Keratinocyte (primary cell): ENCODE measurements around the gene MYCBP2. TPM values are rescaled to one million over a fixed set of nuclear protein-coding genes. Genes with fewer than 3 reads are reported as not detected.

ENCODE experiments used
- DNase-seq: peaks from one replicate; pipeline ENCODE4 v3.0.0-alpha.2; 2011; ENCODE audit warnings: low read depth, missing footprints, low spot score
- FAIRE-seq: peaks from 2 replicates; lab custom pipeline; 2011; peaks lifted over from hg19 to GRCh38; lab: Jason Lieb, UNC
- H2AFZ ChIP-seq: 2 replicates; pipeline ENCODE4 v1.6.0; 2012; ENCODE audit warnings: low read length, control low read depth, inconsistent platforms; ENCODE audit not compliant: control insufficient read depth
- H3K27ac ChIP-seq: 2 replicates; pipeline ENCODE4 v1.5.1; 2011; ENCODE audit warnings: low read length; ENCODE audit not compliant: control insufficient read depth, insufficient read depth
- H3K27me3 ChIP-seq: 3 replicates; pipeline ENCODE4 v1.6.0; 2011; ENCODE audit warnings: low read length; ENCODE audit not compliant: control insufficient read depth, insufficient read depth; ENCODE audit errors: extremely low read depth
- H3K36me3 ChIP-seq, 2 experiments: 2 replicates in 1 of 2; 3 replicates in 1 of 2; pipeline ENCODE4 v1.5.1; 2011; ENCODE audit warnings: low read length in 2 of 2, mild to moderate bottlenecking in 1 of 2; ENCODE audit not compliant: control insufficient read depth in 2 of 2, insufficient read depth in 2 of 2; ENCODE audit errors: extremely low read depth in 1 of 2
- H3K4me1 ChIP-seq: 3 replicates; pipeline ENCODE4 v1.5.1; 2011; ENCODE audit warnings: low read length; ENCODE audit not compliant: control insufficient read depth, insufficient read depth; ENCODE audit errors: extremely low read depth
- H3K4me2 ChIP-seq: 3 replicates; pipeline ENCODE4 v1.6.0; 2011; ENCODE audit warnings: low read depth, low read length; ENCODE audit not compliant: control insufficient read depth, insufficient read depth; ENCODE audit errors: extremely low read depth
- H3K4me3 ChIP-seq, 3 experiments: fragments of 200-600 bp in 1 of 3; sonication (generic) in 1 of 3; 2 replicates in 2 of 3; 3 replicates in 1 of 3; pipeline ENCODE4 v1.5.1; 2011 to 2016; ENCODE audit warnings: low read length in 3 of 3, mild to moderate bottlenecking in 3 of 3, control low read depth in 2 of 3, inconsistent platforms in 1 of 3, low read depth in 1 of 3, mixed read lengths in 1 of 3, mixed run types in 1 of 3, moderate library complexity in 1 of 3; ENCODE audit not compliant: control insufficient read depth in 2 of 3, insufficient read depth in 2 of 3; ENCODE audit errors: extremely low read depth in 1 of 3
- H3K79me2 ChIP-seq: 2 replicates; pipeline ENCODE4 v1.6.0; 2012; ENCODE audit warnings: low read length; ENCODE audit not compliant: control insufficient read depth, insufficient read depth
- H3K9ac ChIP-seq: 3 replicates; pipeline ENCODE4 v1.6.0; 2011; ENCODE audit warnings: low read length; ENCODE audit not compliant: control insufficient read depth, insufficient read depth; ENCODE audit errors: extremely low read depth
- H3K9me1 ChIP-seq: 3 replicates; pipeline ENCODE4 v1.6.0; 2011; ENCODE audit warnings: low read length; ENCODE audit not compliant: control insufficient read depth, insufficient read depth; ENCODE audit errors: extremely low read depth
- H3K9me3 ChIP-seq: 2 replicates; pipeline ENCODE4 v1.5.1; 2012; ENCODE audit warnings: low read depth, low read length; ENCODE audit not compliant: control insufficient read depth
- H4K20me1 ChIP-seq: 3 replicates; pipeline ENCODE4 v1.6.0; 2011; ENCODE audit warnings: low read length; ENCODE audit not compliant: control insufficient read depth, insufficient read depth; ENCODE audit errors: extremely low read depth
- EZH2 ChIP-seq: IDR thresholded peaks from one replicate; pipeline ENCODE4 v1.6.1; 2012; ENCODE audit warnings: inconsistent platforms, mild to moderate bottlenecking, low read length, moderate library complexity
- dilution Hi-C: fragments of 300-500 bp; cut with MboI; formaldehyde crosslinking; loops from one replicate; pipeline ENCODE4 v1.7.0; 2020; ENCODE audit warnings: low sequenced_read_pairs; ENCODE audit not compliant: extremely low pct_ligation_motif_present
- polyA plus RNA-seq, 5 experiments: library from polyadenylated mRNA; depleted of rRNA in 3 of 5; stranded (reverse) in 3 of 5; stranded (forward) in 1 of 5; unstranded in 1 of 5; fragments of >200 nt; gene quantifications; 1 replicate in 1 of 5; 2 replicates in 3 of 5; 3 replicates in 1 of 5; pipeline versions ENCODE4 v1.2.1 to v1.2.3, GENCODE V29; 2011 to 2012; ENCODE audit warnings: missing spikeins in 2 of 5, low read depth in 1 of 5, low replicate concordance in 1 of 5
- TF ChIP-seq, protein P1 (sequence below), 3 experiments: IDR thresholded peaks in 1 of 3; conservative IDR thresholded peaks in 1 of 3; optimal IDR thresholded peaks in 1 of 3; 2 replicates in 2 of 3; 3 replicates in 1 of 3; pipeline versions ENCODE3 to v1.5.1; 2011; ENCODE audit warnings: low read length in 3 of 3, mild to moderate bottlenecking in 3 of 3, moderate library complexity in 2 of 3, control low read depth in 1 of 3, inconsistent platforms in 1 of 3; ENCODE audit not compliant: insufficient read depth in 2 of 3; ENCODE audit errors: extremely low read depth in 1 of 3

MYCBP2 gene
- polyA plus RNA-seq, 1 donor (not counting 4 experiments of a cell fraction or from before 2014, with no cell fraction given) = 43.8 TPM

DNA sequence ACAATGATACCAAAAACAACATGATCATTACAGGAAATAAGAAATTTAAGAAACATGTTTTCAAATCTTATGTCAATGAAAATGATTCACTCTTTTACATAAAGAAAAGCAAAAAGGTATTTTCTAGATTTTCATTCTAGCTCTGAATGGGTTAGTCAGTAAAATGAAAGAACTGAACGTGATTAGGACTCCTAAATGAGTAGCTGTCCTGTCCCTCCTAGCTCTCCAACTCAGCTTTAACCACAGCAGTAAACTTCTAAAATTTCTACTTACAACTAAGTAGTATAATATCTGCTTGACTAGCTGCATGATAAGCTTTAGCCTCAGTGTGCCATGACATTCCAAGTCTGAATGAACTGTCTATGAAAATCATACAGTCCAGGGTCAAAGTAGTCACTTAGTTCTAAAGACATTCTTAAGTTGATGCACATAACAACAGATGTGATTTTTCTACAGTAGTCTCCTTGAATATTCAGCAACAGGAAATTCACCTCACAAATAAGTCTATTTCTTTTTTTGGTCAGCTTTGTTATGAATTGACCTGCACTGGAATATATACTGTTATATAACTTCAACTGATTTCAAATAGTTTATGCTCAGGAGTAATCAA is 136.4 kb downstream of the MYCBP2 start:
- H3K36me3 ChIP-seq = peaks cover 0 to 3% of the 10 kb centered on the region in 2 experiments
- H3K9me1 ChIP-seq = no peaks in the 10 kb centered on the region
- H3K4me3 ChIP-seq = no peak overlapping the region
- TF ChIP-seq, protein P1, sequence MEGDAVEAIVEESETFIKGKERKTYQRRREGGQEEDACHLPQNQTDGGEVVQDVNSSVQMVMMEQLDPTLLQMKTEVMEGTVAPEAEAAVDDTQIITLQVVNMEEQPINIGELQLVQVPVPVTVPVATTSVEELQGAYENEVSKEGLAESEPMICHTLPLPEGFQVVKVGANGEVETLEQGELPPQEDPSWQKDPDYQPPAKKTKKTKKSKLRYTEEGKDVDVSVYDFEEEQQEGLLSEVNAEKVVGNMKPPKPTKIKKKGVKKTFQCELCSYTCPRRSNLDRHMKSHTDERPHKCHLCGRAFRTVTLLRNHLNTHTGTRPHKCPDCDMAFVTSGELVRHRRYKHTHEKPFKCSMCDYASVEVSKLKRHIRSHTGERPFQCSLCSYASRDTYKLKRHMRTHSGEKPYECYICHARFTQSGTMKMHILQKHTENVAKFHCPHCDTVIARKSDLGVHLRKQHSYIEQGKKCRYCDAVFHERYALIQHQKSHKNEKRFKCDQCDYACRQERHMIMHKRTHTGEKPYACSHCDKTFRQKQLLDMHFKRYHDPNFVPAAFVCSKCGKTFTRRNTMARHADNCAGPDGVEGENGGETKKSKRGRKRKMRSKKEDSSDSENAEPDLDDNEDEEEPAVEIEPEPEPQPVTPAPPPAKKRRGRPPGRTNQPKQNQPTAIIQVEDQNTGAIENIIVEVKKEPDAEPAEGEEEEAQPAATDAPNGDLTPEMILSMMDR (optimal IDR thresholded peaks at IDR 0.05 in 1 of 3, IDR thresholded peaks at IDR 0.05 in 1 of 3, conservative IDR thresholded peaks at IDR 0.05 in 1 of 3; ENCODE audit: extremely low read depth in 1 of 3, insufficient read depth in 2 of 3, low read length in 3 of 3) = no peak
- no peak for TF ChIP-seq EZH2
- dilution Hi-C loops = no loop called here
- no peak overlapping the region for H3K9ac ChIP-seq
- H3K79me2 ChIP-seq = no peaks in the 10 kb centered on the region
- no peaks in the 10 kb centered on the region for H4K20me1 ChIP-seq
- no peaks in the 10 kb centered on the region for H3K9me3 ChIP-seq
- H3K27me3 ChIP-seq = no peaks in the 10 kb centered on the region
- no peak for FAIRE-seq
- H3K4me1 ChIP-seq = peaks cover 8% of the 10 kb centered on the region
- no peak for DNase-seq
- H3K4me2 ChIP-seq = no peak overlapping the region
- no peak overlapping the region for H2AFZ ChIP-seq
- no peak overlapping the region for H3K27ac ChIP-seq

DNA sequence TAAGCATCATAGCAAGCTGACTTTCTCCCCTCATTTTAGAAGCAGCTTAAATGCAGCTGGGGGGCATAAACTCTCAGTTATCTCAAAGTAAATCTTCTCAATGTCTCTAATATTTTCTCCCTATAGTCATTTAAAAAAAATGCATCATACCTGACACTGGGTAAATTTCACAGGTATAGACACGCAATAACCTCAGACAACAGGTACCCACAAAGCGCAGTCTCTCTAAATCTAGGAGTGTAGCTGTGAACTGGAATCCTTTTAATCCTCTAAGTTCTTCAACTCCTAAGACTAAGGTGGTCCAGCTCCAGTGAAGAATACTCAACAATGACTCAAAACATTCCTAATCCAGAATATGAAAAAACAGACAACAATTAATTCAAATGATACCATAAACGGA is 141.2 kb downstream of the MYCBP2 start:
- Histone ChIP-seq H3K27me3 (no peaks in the 10 kb centered on the region), H3K9me1 (peaks cover 2% of the 10 kb centered on the region), H3K9ac (no peak overlapping the region), H3K4me3 (peak overlapping the region in 1 of 3 experiments; percentile 37), H4K20me1 (no peaks in the 10 kb centered on the region), H3K9me3 (no peaks in the 10 kb centered on the region), H3K36me3 (peaks cover 0 to 8% of the 10 kb centered on the region in 2 experiments), H2AFZ (no peak overlapping the region), H3K79me2 (no peaks in the 10 kb centered on the region), H3K4me2 (peak overlapping the region; percentile 35), H3K4me1 (peaks cover 20% of the 10 kb centered on the region), H3K27ac (peak overlapping the region; percentile 45)
- dilution Hi-C loops = no loop called here
- no peak for TF ChIP-seq EZH2
- TF ChIP-seq, protein P1 (optimal IDR thresholded peaks at IDR 0.05 in 1 of 3, IDR thresholded peaks at IDR 0.05 in 1 of 3, conservative IDR thresholded peaks at IDR 0.05 in 1 of 3; ENCODE audit: extremely low read depth in 1 of 3, insufficient read depth in 2 of 3, low read length in 3 of 3) = no peak
- peak; percentile 74 for FAIRE-seq
- no peak for DNase-seq
